WI38 (cell line): ENCODE results near the gene SECISBP2.

ENCODE experiments used
- H3K4me3 ChIP-seq: 2 replicates; pipeline ENCODE4 v1.5.1; 2011; ENCODE audit warnings: low read depth, mild to moderate bottlenecking, control low read depth, low read length
- CTCF ChIP-seq: IDR thresholded peaks from 2 replicates; pipeline ENCODE4 v1.5.1; 2012; ENCODE audit warnings: low read depth, mild to moderate bottlenecking, control low read depth, low read length

SECISBP2 gene

GRCh38 chr9:89357331-89358197 is 39.3 kb downstream of the SECISBP2 start:
- no peak for TF ChIP-seq CTCF
- no peak overlapping the region for H3K4me3 ChIP-seq

- TF ChIP-seq CTCF: no peak
- no peak overlapping the region for H3K4me3 ChIP-seq
These were observed 40.1 kb downstream of the SECISBP2 start for GRCh38 chr9:89358376-89358916.

GRCh38 chr9:89358985-89359384 is 40.7 kb downstream of the SECISBP2 start:
- TF ChIP-seq CTCF: no peak
- H3K4me3 ChIP-seq: no peak overlapping the region

- TF ChIP-seq CTCF: no peak
- H3K4me3 ChIP-seq: no peak overlapping the region
These were observed 41.5 kb downstream of the SECISBP2 start for GRCh38 chr9:89359751-89360261.

GRCh38 chr9:89360465-89360864 is 42.2 kb downstream of the SECISBP2 start:
- no peak for TF ChIP-seq CTCF
- H3K4me3 ChIP-seq: no peak overlapping the region

GRCh38 chr9:89361031-89361430 is 42.7 kb downstream of the SECISBP2 start:
- TF ChIP-seq CTCF: no peak
- no peak overlapping the region for H3K4me3 ChIP-seq

- no peak for TF ChIP-seq CTCF
- no peak overlapping the region for H3K4me3 ChIP-seq
These were observed 43.7 kb downstream of the SECISBP2 start for GRCh38 chr9:89361816-89362646.
